ENCODE results near the gene CCDC201. TPM values are rescaled to one million over a fixed set of nuclear protein-coding genes. Genes with fewer than 3 reads are reported as not detected.

The CCDC201 gene
- total RNA-seq, 1 donor from 2014 or later: not detected

- no peak for ATAC-seq (ENCODE audit: poor library complexity)
- intact Hi-C loops (cut with DNase I): no loop called here
- no peak for DNase-seq
Measured at GRCh38 chr7:45897042-45897690, 24.3 kb upstream of the CCDC201 start.

GRCh38 chr7:45894665-45895062 lies 21.8 kb upstream of the CCDC201 start:
- ATAC-seq (ENCODE audit: poor library complexity): no peak
- no peak for DNase-seq
- intact Hi-C loops (cut with DNase I): no loop called here

DNA sequence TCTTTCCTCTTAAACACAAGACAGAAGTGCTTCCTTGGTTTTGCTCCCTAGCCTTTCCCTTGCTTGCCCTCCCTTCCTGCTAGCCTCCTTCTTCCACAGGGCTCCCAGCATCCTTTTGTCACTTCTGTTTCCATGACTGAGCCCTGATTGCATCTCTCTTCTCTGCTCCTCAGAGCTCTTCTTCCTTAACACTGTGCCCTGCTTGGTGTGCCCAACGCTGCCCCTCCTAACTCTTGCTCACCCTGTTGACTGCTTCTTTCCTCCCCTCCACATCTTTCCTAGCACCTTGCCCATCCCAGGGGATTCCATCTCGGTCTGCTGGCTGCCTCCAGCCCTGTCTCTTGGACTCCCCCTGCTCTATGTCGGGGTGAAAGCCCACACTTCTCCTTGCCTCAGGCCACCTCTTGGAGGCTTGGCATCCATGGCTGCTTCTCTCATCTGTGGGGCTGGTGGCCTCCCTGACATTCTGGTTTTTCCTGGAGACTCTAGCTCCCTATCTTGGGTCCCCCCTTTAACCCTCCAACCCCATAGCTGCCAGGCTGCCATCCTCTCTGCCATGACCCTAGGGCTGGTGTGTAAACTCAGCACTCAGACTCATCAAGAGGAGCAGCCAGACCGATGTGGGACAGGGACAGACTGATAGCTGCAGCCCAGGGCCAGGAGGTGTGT lies 21.2 kb upstream of the CCDC201 start:
- DNase-seq (no peak), ATAC-seq (ENCODE audit: poor library complexity) (no peak)
- intact Hi-C loops (cut with DNase I): no loop called here

DNA sequence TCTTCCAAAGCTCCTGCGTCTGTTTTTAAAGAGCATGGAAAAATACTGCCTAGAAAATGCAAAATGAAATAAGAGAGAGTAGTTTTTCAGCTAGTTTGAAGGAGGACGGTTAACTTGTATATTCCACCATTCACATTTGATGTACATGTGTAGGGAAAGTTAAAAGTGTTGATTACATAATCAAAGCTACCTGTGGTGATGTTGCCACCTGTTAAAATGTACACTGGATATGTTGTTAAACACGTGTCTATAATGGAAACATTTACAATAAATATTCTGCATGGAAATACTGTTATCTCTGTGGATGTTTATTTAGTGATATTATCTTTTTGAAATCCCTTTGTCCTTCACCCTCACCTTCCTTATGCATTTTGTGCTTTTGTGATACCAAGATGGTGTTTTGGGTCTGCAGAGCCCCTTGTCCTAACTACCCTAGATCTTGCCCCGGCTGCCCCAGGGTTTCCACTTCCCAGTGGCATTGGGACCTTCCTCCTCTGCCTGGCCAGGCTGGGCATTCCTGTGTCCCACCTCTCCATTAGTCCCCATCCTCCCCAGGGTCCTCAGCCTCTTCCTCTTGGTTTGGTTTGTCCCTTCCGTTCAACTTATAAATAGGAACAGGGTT lies 20.6 kb upstream of the CCDC201 start:
- no peak for ATAC-seq (ENCODE audit: poor library complexity)
- DNase-seq: no peak
- intact Hi-C loops (cut with DNase I): no loop called here

- intact Hi-C loops (cut with DNase I): no loop called here
Measured at GRCh38 chr7:45892407-45893035, 19.6 kb upstream of the CCDC201 start.

GRCh38 chr7:45891462-45892402 lies 18.9 kb upstream of the CCDC201 start:
- no peak for DNase-seq
- no peak for ATAC-seq (ENCODE audit: poor library complexity)
- intact Hi-C loops (cut with DNase I): no loop called here

More at GRCh38 chr7:45892407-45893035, 19.6 kb upstream of the CCDC201 start:
- ATAC-seq (ENCODE audit: poor library complexity): no peak
- DNase-seq: no peak

DNA sequence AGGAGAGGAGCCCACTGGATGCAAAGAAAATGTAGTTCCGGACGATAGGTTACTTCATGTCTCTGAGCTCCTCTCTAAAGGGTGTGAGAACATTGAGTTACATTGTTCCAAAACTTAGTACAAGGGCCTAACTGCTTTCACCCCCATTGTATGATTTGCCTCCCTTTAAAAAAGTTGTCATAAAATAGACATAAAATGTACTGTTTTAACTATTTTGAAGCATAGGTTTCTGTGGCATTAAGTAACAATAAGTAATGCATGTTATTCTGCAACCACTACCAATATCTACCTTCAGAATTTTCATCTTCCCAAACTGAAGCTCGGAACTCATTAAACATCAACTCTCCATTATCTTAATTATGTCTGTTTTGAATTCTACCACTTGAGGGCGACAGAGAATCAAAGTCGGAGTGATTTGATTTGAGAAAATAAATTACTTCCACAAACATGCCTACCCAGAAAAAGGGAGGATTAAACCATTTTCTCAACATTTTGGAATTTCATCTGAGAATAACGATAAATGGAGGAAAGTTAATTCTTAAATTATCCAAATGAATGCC lies 18.1 kb upstream of the CCDC201 start:
- DNase-seq: no peak
- no peak for ATAC-seq (ENCODE audit: poor library complexity)
- intact Hi-C loops (cut with DNase I): no loop called here

GRCh38 chr7:45890125-45890901 lies 17.4 kb upstream of the CCDC201 start:
- intact Hi-C loops (cut with DNase I): no loop called here
- ATAC-seq (ENCODE audit: poor library complexity) (no peak), DNase-seq (no peak)

DNA sequence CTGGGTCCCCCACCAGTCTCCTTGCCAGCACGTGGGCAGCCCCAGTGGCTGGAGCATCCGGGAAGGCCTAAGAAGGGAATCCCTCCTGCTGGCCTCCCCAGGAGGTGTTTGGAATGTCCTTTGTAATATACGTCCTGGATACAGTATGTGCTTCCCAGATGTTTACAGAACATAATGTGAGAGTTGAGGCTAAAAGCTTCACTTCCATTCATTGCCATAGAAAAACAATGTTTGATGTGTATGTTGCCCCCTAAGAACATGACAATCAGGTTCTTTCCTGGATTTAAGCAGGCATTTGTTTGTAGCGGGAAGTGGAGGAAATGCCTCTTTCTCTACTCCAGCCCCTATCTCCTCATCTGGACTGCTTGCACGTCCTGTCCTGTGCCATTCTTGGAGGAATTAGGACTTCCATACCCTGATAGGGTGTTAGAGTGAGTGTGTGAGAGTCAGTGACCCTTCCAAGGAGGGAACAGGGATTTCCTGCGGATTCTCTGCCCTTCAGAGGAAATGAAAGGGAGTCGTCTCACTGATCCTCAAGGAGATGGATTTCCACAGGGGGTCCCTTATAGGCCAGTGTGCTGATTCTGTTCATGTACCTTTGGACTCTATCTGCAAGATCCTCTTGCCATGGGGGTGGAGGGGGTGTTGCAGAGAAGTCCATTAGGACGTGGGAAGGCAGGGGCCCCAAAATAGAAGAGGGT lies 16.6 kb upstream of the CCDC201 start:
- no peak for ATAC-seq (ENCODE audit: poor library complexity)
- intact Hi-C loops (cut with DNase I): no loop called here
- no peak for DNase-seq

DNA sequence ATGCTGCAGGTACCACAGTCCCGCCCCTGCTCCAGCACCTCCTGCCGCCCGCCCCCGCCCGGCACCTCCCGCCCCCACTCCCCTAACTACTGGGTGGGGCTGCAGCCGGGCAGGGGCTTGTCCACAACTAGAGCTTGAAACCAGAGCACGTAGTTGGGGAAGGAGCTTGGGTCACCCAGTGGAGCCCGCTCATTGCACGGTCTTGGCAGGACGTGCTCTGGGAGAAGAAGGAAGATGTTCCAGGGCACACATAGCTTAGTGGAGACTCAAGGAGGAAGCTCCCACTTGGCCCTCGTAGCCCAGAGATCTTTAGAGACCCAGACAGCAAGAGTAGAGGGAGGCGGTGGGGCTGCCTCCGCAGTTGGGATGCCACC lies 16.1 kb upstream of the CCDC201 start:
- ATAC-seq (ENCODE audit: poor library complexity) (no peak), DNase-seq (no peak)
- intact Hi-C loops (cut with DNase I): no loop called here

- ATAC-seq (ENCODE audit: poor library complexity) (peak; percentile 74), DNase-seq (no peak)
- intact Hi-C loops (cut with DNase I): no loop called here
Measured at GRCh38 chr7:45888185-45888992, 15.5 kb upstream of the CCDC201 start, which contains the start of gene IGFBP1. Gene IGFBP1, plus strand, starts transcription at chr7:45888488. Its CDS starts 165 bp downstream, at chr7:45888653.

DNA sequence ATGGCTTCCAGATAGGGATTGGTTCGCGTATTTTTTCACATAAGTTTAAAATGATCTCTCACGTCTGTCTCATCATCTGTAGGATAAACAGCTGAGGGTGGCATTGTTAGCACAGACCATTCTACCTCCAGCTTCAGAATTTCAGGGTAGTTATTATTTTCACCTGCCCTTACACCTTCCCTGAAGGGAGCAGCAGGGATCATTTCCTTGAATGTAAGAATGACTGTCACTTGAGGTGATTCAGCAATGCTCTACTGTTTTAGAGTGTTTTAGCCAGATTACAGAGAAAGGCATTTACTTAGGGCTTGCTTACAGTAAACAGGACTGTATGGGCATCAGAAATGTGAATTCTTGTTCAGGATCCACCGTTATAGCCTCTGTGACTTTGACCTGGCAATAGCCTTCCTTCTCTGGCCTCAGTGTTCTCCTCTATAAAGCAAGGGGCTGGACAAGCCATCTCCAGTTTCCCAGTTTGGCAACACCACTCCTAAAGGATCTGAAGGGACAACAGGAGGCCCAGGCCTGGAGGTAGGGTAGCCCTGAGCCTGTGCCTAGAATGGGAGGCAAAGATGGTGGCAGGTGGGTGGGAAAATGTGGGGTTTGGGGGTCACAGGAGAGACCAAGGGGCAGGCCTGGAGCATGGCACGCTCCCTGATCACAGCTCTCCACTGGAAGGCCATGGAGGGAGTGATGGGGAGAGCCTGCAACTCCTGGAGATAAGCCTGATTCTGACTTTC lies 14.2 kb upstream of the CCDC201 start:
- intact Hi-C loops (cut with DNase I): no loop called here
- no peak for ATAC-seq (ENCODE audit: poor library complexity)
- DNase-seq: no peak

DNA sequence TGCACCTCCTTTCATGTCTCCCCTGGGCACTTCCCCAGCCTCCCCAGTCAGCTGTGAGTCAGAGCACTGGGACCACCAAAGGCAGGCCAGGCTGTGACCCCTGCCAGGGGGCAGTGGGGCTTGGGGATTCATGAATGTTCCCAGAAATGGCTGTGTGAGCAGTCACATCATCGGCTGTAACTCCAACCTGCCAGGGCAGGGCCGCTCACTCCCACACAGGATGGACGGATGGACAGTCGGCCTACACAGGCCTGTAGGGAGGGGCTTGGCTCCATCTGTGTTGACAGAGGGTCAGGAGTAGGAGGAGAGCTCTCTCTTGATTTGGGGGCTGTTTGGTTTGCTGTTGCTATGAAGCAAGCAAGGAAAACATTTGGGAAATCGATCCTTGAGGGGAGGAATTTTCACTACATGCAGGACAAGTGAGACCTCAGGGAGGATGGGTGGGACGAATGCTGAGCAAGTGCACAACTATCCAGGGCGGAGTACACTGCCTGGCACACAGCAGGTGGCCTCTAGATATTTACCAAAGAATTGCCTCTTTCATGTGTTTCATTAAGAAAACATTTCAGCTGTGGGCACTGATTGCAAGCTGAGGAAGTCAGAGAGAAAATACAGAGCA lies 12.5 kb upstream of the CCDC201 start:
- DNase-seq (no peak), ATAC-seq (ENCODE audit: poor library complexity) (no peak)
- intact Hi-C loops (cut with DNase I): no loop called here

- ATAC-seq (ENCODE audit: poor library complexity) (no peak), DNase-seq (no peak)
- intact Hi-C loops (cut with DNase I): no loop called here
Measured at GRCh38 chr7:45884136-45884535, 11.3 kb upstream of the CCDC201 start.

GRCh38 chr7:45882465-45882810 lies 9.6 kb upstream of the CCDC201 start:
- intact Hi-C loops (cut with DNase I): no loop called here
- DNase-seq (no peak), ATAC-seq (ENCODE audit: poor library complexity) (no peak)
